GM23338 (cell line): Measurements from ENCODE around the gene SPTB.

Source experiments
- CREB1 ChIP-seq: fragments of 250-450 bp; sonication (Bioruptor Pico); IDR thresholded peaks from 2 replicates; pipeline ENCODE4 v1.5.0; 2020; ENCODE audit warnings: low read depth, mild to moderate bottlenecking, moderate library complexity
- CTCF ChIP-seq, 2 experiments: fragments of 200-600 bp in 1 of 2; sonication (generic) in 1 of 2; conservative IDR thresholded peaks; 2 replicates each; pipeline versions ENCODE4 v1.5.1 to v1.6.1; 2016 to 2017; ENCODE audit warnings: antibody characterized with exemption in 2 of 2, low read depth in 2 of 2, mild to moderate bottlenecking in 2 of 2, moderate library complexity in 1 of 2
- EZH2 ChIP-seq: fragments of 200-600 bp; sonication (generic); IDR thresholded peaks from one replicate; pipeline ENCODE4 v1.8.0; 2017; ENCODE audit warnings: antibody characterized with exemption, mild to moderate bottlenecking, low read depth; ENCODE audit not compliant: unreplicated experiment
- EZH2phosphoT487 ChIP-seq: fragments of 200-600 bp; sonication (generic); IDR thresholded peaks from one replicate; pipeline ENCODE4 v1.8.1; 2018; ENCODE audit warnings: antibody characterized with exemption; ENCODE audit not compliant: unreplicated experiment
- NANOG ChIP-seq: IDR thresholded peaks from 2 replicates; pipeline ENCODE4 v1.6.1; 2016; ENCODE audit warnings: antibody characterized with exemption, borderline replicate concordance
- POLR2AphosphoS5 ChIP-seq: IDR thresholded peaks from 2 replicates; pipeline ENCODE4 v1.6.1; 2016; ENCODE audit warnings: antibody characterized with exemption, low read depth
- REST ChIP-seq: IDR thresholded peaks from one replicate; pipeline ENCODE4 v1.6.1; 2018; ENCODE audit warnings: antibody characterized with exemption; ENCODE audit not compliant: unreplicated experiment
- ZNF331 ChIP-seq: fragments of 250-450 bp; sonication (Bioruptor Pico); IDR thresholded peaks from 2 replicates; pipeline ENCODE4 v1.5.0; 2020; ENCODE audit warnings: low read depth, mild to moderate bottlenecking, moderate library complexity

- TF ChIP-seq NANOG: no peak
- TF ChIP-seq CTCF (conservative IDR thresholded peaks at IDR 0.05; ENCODE audit: low read depth in 2 of 2): no peak
- TF ChIP-seq EZH2phosphoT487: no peak
- TF ChIP-seq POLR2AphosphoS5: no peak
- no peak for TF ChIP-seq EZH2
- no peak for TF ChIP-seq CREB1 (CRISPR knock-in tag)
- no peak for TF ChIP-seq REST
- no peak for TF ChIP-seq ZNF331 (CRISPR knock-in tag)
Observed at GRCh38 chr14:64885559-64885958, 5.9 kb upstream of the SPTB start.
